GM12878 (cell line): ENCODE results near the gene SPRR5.

Experiments used
- CTCF ChIP-seq, 3 experiments: IDR thresholded peaks in 2 of 3; conservative IDR thresholded peaks in 1 of 3; 2 replicates each; pipeline ENCODE4 v1.5.1; 2011; ENCODE audit warnings: low read depth in 3 of 3, low read length in 3 of 3, mild to moderate bottlenecking in 3 of 3, control low read depth in 2 of 3, moderate library complexity in 2 of 3, inconsistent platforms in 1 of 3, mixed read lengths in 1 of 3; ENCODE audit not compliant: control insufficient read depth in 2 of 3, insufficient read depth in 1 of 3; ENCODE audit errors: extremely low read depth in 1 of 3
- EZH2 ChIP-seq: IDR thresholded peaks from 2 replicates; pipeline ENCODE4 v1.6.1; 2012; ENCODE audit warnings: low read depth, mild to moderate bottlenecking, control low read depth, inconsistent platforms, low read length, borderline replicate concordance; ENCODE audit not compliant: control insufficient read depth
- MLLT1 ChIP-seq: fragments of 450-650 bp; IDR thresholded peaks from 2 replicates; pipeline ENCODE4 v1.6.1; 2016; ENCODE audit warnings: mild to moderate bottlenecking
- POLR2A ChIP-seq: IDR thresholded peaks from 2 replicates; pipeline ENCODE4 v1.6.1; 2011; ENCODE audit warnings: low read depth, mild to moderate bottlenecking, low read length

GRCh38 chr1:152968248-152968647, 21.2 kb downstream of the SPRR5 start:
- TF ChIP-seq MLLT1 = no peak
- no peak for TF ChIP-seq CTCF (IDR thresholded peaks at IDR 0.05 in 2 of 3, conservative IDR thresholded peaks at IDR 0.05 in 1 of 3; ENCODE audit: control insufficient read depth in 2 of 3, extremely low read depth in 1 of 3, insufficient read depth in 1 of 3, low read depth in 3 of 3, low read length in 3 of 3)
- no peak for TF ChIP-seq EZH2
- no peak for TF ChIP-seq POLR2A
